Measurements from ENCODE around the gene F5. TPM values are rescaled to one million over a fixed set of nuclear protein-coding genes. Genes with fewer than 3 reads are reported as not detected.

The F5 gene
- total RNA-seq, 6 experiments from 2014 or later, result 110 to 279 (median 175) TPM

- no peaks in the 10 kb centered on the region for H3K9me3 ChIP-seq
- TF ChIP-seq POLR2A (IDR thresholded peaks at IDR 0.05), result no peak
- H3K4me1 ChIP-seq, result no peaks in the 10 kb centered on the region
- ATAC-seq (no peak), DNase-seq (no peak)
- no peaks in the 10 kb centered on the region for H3K27me3 ChIP-seq
- no peak overlapping the region for H3K4me3 ChIP-seq
- H3K27ac ChIP-seq, result no peak overlapping the region
- H3K36me3 ChIP-seq, result peaks cover 0 to 20% (median 4%) of the 10 kb centered on the region in 4 donors
- intact Hi-C loops (cut with DNase I), result loop anchor here in 1 of 2 donors (10.0 kb wide), 1 partner anchor 80 kb away; no protein-coding TSS in a partner anchor
Measured at GRCh38 chr1:169465281-169465680, 121.0 kb downstream of the F5 start.

Small RNA genes within 50 kb of the gene (small RNA-seq; reads per million reads assigned to genes)
- 0 reads per million in 2 experiments for gene AL021068.2

Other genes with a start within 250 kb of the F5 start
- 1 to 10 TPM; 2.0 to 6.5 (median 5.3) TPM for gene NME7, start 218.7 kb downstream of the F5 start, total RNA-seq
- 10 to 100 TPM in 3 of 6 experiments, 1 to 10 TPM in 3; 8.2 to 13.2 (median 10.1) TPM for gene BLZF1, start 218.3 kb downstream of the F5 start, total RNA-seq
- under 1 TPM in 1 of 6 experiments, not detected in 5; 0.15 TPM for gene CCDC181, start 159.0 kb downstream of the F5 start, total RNA-seq
- gene SLC19A2, start 100.5 kb downstream of the F5 start, total RNA-seq, result 10 to 100 TPM in 1 of 6 experiments, 1 to 10 TPM in 5; 7.1 to 12.7 (median 8.1) TPM
- gene SELP, start 43.6 kb upstream of the F5 start, total RNA-seq, result 1 to 10 TPM in 5 of 6 experiments, under 1 TPM in 1; 0.70 to 2.9 (median 2.5) TPM
- 1 to 10 TPM in 5 of 6 experiments, under 1 TPM in 1; 0.80 to 4.5 (median 2.2) TPM for gene SELL, start 125.1 kb upstream of the F5 start, total RNA-seq
- gene SELE, start 147.6 kb upstream of the F5 start, total RNA-seq, result 1 to 10 TPM in 3 of 6 experiments, under 1 TPM in 3; 0.18 to 3.1 (median 0.94) TPM
- 1 to 10 TPM; 2.2 to 4.4 (median 2.8) TPM for gene METTL18, start 208.4 kb upstream of the F5 start, total RNA-seq